Measurements from ENCODE around the gene MAP4K3.

DNA sequence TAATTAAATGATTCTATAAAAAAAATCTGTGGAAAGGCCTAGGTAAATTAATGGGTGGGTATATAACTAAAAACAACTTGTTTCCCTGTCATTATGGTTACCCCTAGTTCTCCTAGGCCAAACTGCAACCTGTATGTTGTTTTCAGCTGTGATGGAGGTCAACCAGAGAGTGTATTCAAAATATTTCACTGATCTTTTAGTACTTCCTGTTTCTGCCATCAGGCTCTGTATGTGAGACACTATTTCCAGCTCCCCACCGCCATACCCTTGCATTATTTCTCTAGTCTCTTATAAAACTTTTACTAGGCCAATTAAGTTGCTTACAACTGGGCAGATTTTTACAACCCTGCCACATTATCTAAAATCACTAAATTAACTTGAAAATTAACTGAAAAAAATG lies 172.4 kb downstream of the MAP4K3 start:
- no peak for TF ChIP-seq ZNF274 (IDR thresholded peaks at IDR 0.05; ENCODE audit: low read depth, low read length)
- TF ChIP-seq YY1 (IDR thresholded peaks at IDR 0.05; ENCODE audit: insufficient read depth, insufficient read length): no peak

Data from NT2/D1 (cell line).